SU-DHL-6 (cell line): ENCODE measurements around the gene STPG2.

ENCODE experiments used
- EZH2phosphoT487 ChIP-seq: fragments of 200-600 bp; sonication (generic), shearing (Covaris generic); conservative IDR thresholded peaks from 2 replicates; pipeline ENCODE4 v1.6.1; 2018; ENCODE audit warnings: mild to moderate bottlenecking, antibody characterized with exemption, low read length, moderate library complexity, mixed read lengths
- TF ChIP-seq, protein P1 (sequence below): fragments of 200-600 bp; sonication (generic); IDR thresholded peaks from one replicate; pipeline ENCODE4 v1.5.1; 2017; ENCODE audit warnings: antibody characterized with exemption, mild to moderate bottlenecking, low read length, moderate library complexity; ENCODE audit not compliant: insufficient read depth, poor library complexity, severe bottlenecking

- TF ChIP-seq, protein P1, sequence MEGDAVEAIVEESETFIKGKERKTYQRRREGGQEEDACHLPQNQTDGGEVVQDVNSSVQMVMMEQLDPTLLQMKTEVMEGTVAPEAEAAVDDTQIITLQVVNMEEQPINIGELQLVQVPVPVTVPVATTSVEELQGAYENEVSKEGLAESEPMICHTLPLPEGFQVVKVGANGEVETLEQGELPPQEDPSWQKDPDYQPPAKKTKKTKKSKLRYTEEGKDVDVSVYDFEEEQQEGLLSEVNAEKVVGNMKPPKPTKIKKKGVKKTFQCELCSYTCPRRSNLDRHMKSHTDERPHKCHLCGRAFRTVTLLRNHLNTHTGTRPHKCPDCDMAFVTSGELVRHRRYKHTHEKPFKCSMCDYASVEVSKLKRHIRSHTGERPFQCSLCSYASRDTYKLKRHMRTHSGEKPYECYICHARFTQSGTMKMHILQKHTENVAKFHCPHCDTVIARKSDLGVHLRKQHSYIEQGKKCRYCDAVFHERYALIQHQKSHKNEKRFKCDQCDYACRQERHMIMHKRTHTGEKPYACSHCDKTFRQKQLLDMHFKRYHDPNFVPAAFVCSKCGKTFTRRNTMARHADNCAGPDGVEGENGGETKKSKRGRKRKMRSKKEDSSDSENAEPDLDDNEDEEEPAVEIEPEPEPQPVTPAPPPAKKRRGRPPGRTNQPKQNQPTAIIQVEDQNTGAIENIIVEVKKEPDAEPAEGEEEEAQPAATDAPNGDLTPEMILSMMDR = no peak
- no peak for TF ChIP-seq EZH2phosphoT487
Measured at GRCh38 chr4:97892592-97893266, 250.5 kb downstream of the STPG2 start.
